ENCODE measurements around the gene ADAM15. TPM values are rescaled to one million over a fixed set of nuclear protein-coding genes. Genes with fewer than 3 reads are reported as not detected.
A peak's percentile ranks its signal among the peaks of the same experiment; 100 is the strongest.

ADAM15 gene
- total RNA-seq, 1 experiment from 2014 or later = 30.6 TPM

DNA sequence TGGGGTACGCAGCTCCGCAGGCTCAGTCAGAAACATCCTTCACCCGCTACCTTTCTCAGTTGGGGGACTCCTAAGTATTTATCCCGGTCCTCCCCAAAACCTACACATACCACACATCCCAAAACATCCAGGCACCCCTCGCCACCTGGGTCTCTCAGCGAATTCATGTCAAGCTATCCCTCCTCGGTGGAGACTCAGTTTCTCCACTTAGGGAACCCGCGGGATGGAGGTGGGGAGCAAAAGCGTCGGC, 49.8 kb upstream of the ADAM15 start:
- WGBS (ENCODE audit: extremely low coverage, insufficient read length, low lambda C conversion rate) = no CpG with 5 or more reads among the region's 11 CpGs
- peak overlapping the region in 1 of 3 experiments; percentile 84; a peak in 2 of 7 replicates for H3K27ac Mint-ChIP-seq

More for the DNA sequence above, 49.8 kb upstream of the ADAM15 start:
- Histone ChIP-seq H3K9me3 (ENCODE audit: control insufficient read depth, low read depth, low read length) (no peaks in the 10 kb centered on the region), H3K27me3 (ENCODE audit: insufficient read depth, low read length) (no peaks in the 10 kb centered on the region), H4K5ac (ENCODE audit: insufficient read length, low read depth, low read length) (no peak overlapping the region), H3K9ac (ENCODE audit: extremely low read depth, insufficient read length, low read length) (no peak overlapping the region), H4K20me1 (ENCODE audit: control insufficient read depth, insufficient read depth, insufficient read length) (no peaks in the 10 kb centered on the region), H3K14ac (ENCODE audit: insufficient read depth, low read length) (no peak overlapping the region), H2BK12ac (ENCODE audit: insufficient read length, low read depth, low read length) (no peak overlapping the region), H2BK5ac (ENCODE audit: insufficient read length, low read length) (no peak overlapping the region), H2AK5ac (ENCODE audit: insufficient read length, low read length) (no peak overlapping the region), H4K91ac (ENCODE audit: insufficient read length, low read depth, low read length) (no peak overlapping the region), H2BK15ac (ENCODE audit: low read depth, low read length) (no peak overlapping the region), H3K4me2 (ENCODE audit: insufficient read depth, insufficient read length, low read length) (peak overlapping the region; percentile 90), H4K8ac (replicated peaks; ENCODE audit: insufficient read length, low read depth, low read length) (no peak overlapping the region), H3K56ac (ENCODE audit: insufficient read length, low read depth, low read length) (no peak overlapping the region), H3K27ac (ENCODE audit: insufficient read length, low read depth, low read length) (no peak overlapping the region), H3T11ph (ENCODE audit: low read length) (no peak overlapping the region), H3K23ac (ENCODE audit: insufficient read length, low read depth, low read length) (no peak overlapping the region), H2BK120ac (ENCODE audit: low read depth, low read length, poor library complexity, severe bottlenecking) (no peak overlapping the region), H3K23me2 (ENCODE audit: insufficient read length, low read depth, low read length, poor library complexity, severe bottlenecking) (peaks cover 26% of the 10 kb centered on the region), H3K79me1 (ENCODE audit: insufficient read depth, low read depth, low read length, poor library complexity, severe bottlenecking) (no peaks in the 10 kb centered on the region), H3K4me1 (ENCODE audit: insufficient read depth, low read length) (peaks cover 5% of the 10 kb centered on the region; the same call in 1 of the 2 replicates), H3K18ac (ENCODE audit: insufficient read length, low read depth, low read length) (no peak overlapping the region), H3K79me2 (ENCODE audit: insufficient read depth, low read length) (no peaks in the 10 kb centered on the region; the same call in 1 of the 2 replicates), H2AFZ (ENCODE audit: low read length) (no peak overlapping the region), H2BK20ac (ENCODE audit: low read depth, low read length, poor library complexity, severe bottlenecking) (no peak overlapping the region), H3K4ac (ENCODE audit: low read depth, low read length) (no peak overlapping the region)
- peaks cover 0 to 2% of the 10 kb centered on the region in 2 experiments; a peak in 3 of 5 replicates for H3K9me3 Mint-ChIP-seq
- DNase-seq = no peak
- no peaks in the 10 kb centered on the region; a peak in 2 of 7 replicates for H3K36me3 Mint-ChIP-seq (ENCODE audit: insufficient read depth in 1 of 3, low read depth in 3 of 3)
- peaks cover 3% of the 10 kb centered on the region for H3K27me3 Mint-ChIP-seq (ENCODE audit: low read depth)
- TF ChIP-seq, protein P1, sequence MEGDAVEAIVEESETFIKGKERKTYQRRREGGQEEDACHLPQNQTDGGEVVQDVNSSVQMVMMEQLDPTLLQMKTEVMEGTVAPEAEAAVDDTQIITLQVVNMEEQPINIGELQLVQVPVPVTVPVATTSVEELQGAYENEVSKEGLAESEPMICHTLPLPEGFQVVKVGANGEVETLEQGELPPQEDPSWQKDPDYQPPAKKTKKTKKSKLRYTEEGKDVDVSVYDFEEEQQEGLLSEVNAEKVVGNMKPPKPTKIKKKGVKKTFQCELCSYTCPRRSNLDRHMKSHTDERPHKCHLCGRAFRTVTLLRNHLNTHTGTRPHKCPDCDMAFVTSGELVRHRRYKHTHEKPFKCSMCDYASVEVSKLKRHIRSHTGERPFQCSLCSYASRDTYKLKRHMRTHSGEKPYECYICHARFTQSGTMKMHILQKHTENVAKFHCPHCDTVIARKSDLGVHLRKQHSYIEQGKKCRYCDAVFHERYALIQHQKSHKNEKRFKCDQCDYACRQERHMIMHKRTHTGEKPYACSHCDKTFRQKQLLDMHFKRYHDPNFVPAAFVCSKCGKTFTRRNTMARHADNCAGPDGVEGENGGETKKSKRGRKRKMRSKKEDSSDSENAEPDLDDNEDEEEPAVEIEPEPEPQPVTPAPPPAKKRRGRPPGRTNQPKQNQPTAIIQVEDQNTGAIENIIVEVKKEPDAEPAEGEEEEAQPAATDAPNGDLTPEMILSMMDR (conservative IDR thresholded peaks at IDR 0.05) = no peak
- H3K4me3 Mint-ChIP-seq = peak overlapping the region; percentile 93 to 97
- peaks cover 29 to 43% of the 10 kb centered on the region in 2 experiments for H3K4me1 Mint-ChIP-seq
